Suppressor macrophage treated with lipopolysaccharide for 1 hour (primary cell): Measurements from ENCODE around the gene KCNQ1.

Experiments used
- DNase-seq, 3 donors: peaks; one replicate each; pipeline ENCODE4 v3.0.0-alpha.2; 2020 to 2022

Gene KCNQ1

GRCh38 chr11:2860636-2861035, 415.8 kb downstream of the KCNQ1 start:
- peak; percentile 67 to 71 (median 70) for DNase-seq

GRCh38 chr11:2862395-2863275, 417.8 kb downstream of the KCNQ1 start:
- peak in 2 of 3 donors; percentile 35 to 42 for DNase-seq

DNA sequence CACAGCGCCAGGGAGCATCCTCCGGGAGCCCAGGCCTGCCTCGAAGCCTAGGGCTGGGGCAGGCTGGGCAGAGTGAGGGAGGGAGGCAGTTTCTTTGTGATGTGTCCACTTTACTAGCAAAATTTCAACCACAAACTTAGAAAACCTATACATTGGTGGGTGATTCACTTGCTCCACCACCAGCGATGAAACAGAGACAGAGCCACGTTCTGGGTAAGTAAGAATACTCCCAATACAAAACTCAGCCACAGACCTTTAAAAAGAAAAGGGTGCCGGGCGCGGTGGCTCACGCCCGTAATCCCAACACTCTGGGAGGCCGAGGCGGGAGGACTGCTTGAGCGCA, 418.4 kb downstream of the KCNQ1 start:
- no peak for DNase-seq

- DNase-seq: no peak
These were observed 420.1 kb downstream of the KCNQ1 start for GRCh38 chr11:2864901-2865300.

DNA sequence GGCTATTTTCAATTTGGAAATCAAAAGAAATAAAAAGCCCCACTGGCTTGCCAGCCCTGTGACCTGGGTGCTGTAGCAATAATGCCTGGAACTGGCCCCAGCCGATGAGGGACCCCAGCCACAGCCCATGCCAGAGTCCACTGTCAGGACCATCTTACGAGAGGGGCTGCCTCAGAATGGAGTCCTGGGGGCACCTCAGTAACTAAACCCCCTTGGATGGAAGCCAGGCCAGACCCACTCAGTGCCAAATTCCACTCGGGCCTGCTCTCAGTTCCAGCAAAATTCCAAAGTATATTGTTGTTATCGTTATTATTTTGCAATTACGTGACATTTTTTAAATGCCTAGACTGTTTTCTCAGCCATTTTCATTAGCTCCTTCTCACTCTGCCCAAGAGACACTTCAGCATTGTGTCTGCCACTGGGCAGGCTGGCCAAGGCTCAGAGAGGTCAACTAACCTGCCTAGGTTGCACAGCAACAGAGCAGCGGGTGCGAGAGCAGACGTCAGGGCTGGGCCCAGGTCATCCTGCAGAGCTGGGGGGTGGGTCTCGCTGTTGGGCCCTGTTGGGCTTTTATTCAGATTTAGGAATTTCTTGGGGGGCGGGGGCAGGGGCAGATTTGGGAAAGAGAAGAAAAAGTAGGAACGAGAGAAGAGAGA, 421.2 kb downstream of the KCNQ1 start:
- DNase-seq: no peak

GRCh38 chr11:2867142-2867541, 422.3 kb downstream of the KCNQ1 start:
- DNase-seq: no peak

DNA sequence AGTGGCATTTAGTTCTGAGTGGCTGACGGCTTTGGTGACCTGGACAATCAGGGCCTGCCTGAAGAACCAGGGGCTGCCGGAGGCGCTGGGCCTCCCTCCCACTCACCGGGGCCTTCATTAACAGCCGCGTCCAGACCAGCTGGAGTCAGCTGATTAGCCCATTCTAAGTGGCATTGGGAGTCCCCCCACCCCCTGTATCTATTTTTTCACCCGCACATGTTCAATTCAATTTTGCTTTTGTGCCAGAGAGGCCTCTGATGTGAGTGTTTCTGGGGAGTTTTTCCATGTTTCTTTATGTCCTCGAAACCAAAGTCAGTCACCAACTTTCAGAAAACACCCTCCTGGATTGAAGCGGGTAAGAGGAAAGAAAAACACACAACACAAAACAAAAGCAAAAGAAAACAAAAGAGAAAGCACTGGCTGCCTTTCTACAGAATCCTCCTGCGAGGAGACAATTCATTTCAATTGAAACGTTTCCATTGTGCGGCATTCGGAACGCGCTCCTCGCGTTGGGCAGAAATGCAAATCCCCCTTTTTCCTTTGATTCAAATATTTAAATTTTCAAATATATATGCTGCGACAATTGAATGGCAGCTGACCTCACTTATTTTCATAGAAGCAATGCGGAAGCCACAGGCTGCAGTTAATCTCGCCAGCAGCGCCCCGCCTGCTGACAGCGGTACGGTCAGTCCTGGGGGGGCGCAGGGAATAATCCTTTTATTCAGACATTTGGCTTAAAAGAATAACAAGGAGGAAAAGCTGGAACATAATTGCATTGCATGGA, 423.1 kb downstream of the KCNQ1 start:
- DNase-seq: peak in 2 of 3 donors; percentile 23 to 28

DNA sequence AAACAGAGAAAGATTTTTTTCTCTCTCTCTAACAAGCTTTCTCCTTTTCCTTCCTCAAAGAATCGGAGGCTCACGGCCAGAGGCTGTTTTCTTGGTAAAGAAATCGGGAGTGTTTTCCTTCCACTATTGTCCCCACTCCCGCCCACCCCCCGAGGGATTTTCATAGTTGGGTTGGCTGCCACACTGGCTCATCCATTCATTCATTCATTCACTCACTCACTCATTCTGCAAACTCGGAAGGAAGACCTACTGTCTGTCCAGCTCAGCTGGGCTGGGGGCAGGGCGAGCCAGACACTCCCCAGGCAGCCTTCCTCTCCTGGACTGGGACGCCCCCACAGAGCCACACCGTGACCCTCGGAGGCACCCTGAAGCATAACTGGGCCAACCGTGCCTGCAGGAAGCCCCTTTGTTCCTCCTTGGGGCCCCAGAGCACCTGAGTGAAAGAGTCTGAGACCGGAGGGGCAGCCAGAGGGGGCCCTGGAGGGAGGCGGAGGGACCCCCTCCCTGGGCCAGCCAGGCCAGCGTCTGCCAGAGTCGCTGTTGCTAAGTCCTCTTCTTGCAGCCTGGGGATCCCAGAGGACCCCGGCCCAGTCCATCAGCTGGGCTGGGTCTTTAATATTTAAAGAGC, 423.8 kb downstream of the KCNQ1 start:
- DNase-seq: no peak

DNA sequence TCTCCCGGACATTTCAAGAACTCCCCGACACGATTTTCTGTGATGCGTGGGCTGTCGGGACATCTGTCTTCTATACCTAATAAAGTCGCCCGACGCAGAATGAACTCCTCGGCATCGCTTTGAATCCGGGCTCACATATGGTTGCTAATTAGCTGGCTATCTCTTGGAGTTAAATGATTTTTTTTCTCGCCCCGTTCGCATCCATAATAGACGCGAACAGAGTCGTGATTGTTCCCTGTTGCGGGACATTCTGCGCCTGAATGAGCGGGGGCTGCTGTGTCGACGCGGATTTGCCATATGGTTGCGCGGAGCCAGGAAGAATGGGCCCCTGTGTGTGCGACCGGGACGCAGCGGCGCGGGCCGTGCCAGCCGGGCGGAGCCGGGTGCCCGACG, 424.3 kb downstream of the KCNQ1 start:
- no peak for DNase-seq

GRCh38 chr11:2869561-2870427, 425.0 kb downstream of the KCNQ1 start:
- DNase-seq: no peak

GRCh38 chr11:2870460-2870859, 425.7 kb downstream of the KCNQ1 start:
- DNase-seq: no peak

DNA sequence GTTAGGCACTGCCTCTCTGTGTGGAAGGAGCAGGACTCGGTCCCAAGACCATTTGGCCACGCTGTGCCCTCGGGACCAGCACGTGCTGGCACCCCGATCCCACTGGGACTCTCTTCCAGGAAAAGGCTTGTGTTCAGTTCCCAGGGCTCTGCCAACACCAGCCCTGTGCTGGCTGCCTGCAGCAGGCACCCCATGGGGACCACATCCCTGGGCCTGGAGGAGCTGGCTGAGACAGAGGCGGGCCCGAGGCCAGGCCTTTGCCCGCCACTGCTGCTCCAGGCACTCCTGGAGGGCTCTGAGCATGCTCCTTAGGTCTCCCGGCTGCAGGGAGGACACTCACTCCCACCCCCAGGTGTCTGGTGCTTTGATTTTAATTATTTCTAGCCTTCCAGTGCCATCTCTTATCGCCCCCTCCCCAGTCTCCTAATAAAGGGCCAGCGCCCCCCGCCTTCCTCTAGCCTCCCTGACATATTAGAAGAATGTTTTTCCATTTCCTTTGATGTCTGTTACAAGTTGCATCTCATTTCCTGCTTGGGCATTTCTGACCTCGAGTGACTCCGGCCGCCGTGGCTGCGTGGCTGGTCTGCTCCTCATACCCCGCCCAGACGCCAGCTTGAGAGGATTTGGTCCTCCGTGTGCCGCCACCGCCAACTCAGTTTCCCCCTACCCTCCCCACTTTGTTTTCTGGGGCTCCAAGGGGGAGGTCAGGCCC, 426.3 kb downstream of the KCNQ1 start:
- DNase-seq: no peak

DNA sequence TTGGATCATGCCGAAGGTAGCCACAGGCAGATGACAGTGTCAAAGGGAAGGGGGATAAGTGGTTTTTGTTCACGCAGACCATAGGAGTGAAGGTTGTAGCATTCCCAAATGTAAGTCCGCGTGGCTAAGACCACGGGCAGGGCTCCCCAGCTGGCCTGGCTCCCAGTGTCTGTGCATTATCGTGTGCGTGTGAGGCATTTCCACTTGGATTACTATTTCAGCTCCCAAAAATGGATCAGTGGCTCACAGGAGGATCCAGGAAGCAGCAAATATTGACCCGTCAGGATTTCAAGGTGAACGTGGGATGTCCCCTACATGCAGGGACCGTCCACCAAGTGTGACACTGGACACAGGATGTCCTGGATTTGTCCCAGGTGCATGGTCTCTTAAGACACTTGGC, 430.2 kb downstream of the KCNQ1 start:
- no peak for DNase-seq

GRCh38 chr11:2877474-2877873, 432.7 kb downstream of the KCNQ1 start:
- no peak for DNase-seq

DNA sequence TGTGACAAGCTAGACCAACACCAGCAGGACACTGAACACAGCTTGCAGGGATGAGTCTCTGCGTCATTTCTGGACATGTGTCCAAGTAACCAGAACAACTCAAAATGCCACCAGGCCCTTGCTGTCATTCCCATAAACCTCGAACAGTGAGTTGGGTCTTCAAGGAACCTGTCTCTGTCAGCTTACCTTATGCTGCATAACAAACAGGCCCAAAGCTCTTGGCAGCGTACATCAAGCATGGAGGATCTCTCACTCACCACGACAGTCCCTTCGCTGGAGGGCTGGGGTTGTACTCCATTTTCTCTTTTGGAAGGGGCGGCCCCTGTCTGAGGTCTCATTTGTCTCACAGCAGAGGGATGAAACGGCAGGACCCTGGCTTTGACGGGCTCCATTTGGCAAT, 434.0 kb downstream of the KCNQ1 start:
- DNase-seq: no peak

GRCh38 chr11:2880646-2881045, 435.8 kb downstream of the KCNQ1 start:
- DNase-seq: no peak

DNA sequence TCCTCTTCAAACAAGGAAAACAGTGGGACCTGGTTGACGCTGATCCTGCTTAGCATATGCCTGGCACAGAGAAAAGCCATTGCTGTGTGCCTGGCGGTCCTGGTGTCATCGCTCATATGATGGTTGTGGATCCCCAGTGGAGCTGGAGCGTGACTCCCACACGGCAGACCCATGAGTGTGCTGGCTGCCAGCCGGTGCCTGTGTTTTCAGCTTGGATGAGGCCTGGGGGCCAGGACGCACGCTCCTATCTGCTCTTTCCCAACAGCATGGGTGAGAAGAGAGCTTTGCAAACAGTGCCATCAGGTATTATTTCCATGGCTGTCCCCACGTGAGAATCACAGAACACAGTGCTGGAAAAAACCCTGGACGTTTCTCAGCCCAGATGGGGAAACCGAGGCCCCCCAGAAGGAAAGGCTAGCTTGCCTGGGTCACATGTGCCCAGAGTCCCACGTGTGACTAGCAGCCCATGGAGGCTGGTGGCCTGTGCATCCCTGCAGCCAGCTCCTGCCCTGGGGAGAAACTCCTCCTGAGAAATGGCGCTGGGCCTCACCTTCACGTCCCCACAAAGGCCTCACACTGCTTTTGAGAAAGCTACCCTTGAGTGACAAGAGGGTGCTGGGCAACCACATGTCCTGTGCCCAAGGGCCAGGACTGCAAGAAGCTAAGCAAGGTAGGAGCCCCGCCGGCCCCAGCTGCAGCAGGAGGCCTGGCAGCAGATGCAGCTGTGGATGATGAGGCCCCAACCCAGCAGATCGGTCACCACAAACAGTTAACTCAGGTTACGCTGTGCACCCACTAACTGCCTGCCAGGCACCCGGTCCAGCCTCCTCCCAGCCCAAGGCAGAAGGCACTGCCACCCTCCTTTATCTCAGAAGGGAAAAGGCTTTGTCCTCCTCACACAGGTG, 436.5 kb downstream of the KCNQ1 start:
- DNase-seq: no peak

DNA sequence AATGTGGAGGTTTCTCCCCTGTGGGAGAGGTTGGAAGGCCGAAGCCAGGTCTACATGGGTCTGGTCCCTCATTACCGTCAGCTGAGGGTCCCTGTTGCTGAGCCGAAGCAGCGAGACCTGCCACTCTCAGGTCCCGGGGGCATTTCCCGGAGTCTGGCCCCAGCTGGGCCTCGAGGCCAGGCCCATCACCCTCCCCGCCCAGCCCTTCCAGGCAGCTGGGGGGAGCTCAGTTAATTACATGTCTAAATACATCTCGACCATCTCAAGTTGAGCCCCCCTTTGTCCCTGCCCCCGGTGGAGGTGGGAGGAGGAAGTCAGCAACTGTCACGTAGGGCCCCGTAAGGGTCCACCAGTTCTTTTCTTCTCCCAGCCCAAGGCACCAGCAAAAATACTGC, 437.2 kb downstream of the KCNQ1 start:
- DNase-seq: no peak

- no peak for DNase-seq
These were observed 437.7 kb downstream of the KCNQ1 start for GRCh38 chr11:2882396-2883110.

DNA sequence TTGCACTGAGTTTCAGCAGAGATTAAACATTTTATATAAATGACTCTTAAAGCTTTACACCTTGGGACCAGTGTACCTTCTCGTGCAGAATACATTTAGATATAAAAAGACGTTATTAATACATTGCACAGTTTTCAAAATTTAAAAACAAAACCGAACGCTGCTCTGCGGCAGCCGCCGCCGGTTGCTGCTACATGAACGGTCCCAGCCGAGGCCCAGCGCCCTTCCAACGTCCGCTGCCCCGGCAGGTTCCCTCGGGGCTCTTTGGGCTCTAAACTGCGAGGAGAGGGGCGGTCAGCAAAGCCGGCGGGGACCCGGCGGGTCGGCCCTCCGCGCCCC, 438.8 kb downstream of the KCNQ1 start:
- no peak for DNase-seq
